SW480 (cell line): ENCODE results near the gene TMEM141.
"Not testable (repeated sequence)": the region's sequence is repeated elsewhere in the genome, so short reads cannot be mapped to it uniquely, and the experiment has no call there.

Experiments used
- DNase-seq: peaks from one replicate; pipeline ENCODE4 v3.0.0-alpha.2; 2016; ENCODE audit warnings: low spot score

TMEM141 gene

DNA sequence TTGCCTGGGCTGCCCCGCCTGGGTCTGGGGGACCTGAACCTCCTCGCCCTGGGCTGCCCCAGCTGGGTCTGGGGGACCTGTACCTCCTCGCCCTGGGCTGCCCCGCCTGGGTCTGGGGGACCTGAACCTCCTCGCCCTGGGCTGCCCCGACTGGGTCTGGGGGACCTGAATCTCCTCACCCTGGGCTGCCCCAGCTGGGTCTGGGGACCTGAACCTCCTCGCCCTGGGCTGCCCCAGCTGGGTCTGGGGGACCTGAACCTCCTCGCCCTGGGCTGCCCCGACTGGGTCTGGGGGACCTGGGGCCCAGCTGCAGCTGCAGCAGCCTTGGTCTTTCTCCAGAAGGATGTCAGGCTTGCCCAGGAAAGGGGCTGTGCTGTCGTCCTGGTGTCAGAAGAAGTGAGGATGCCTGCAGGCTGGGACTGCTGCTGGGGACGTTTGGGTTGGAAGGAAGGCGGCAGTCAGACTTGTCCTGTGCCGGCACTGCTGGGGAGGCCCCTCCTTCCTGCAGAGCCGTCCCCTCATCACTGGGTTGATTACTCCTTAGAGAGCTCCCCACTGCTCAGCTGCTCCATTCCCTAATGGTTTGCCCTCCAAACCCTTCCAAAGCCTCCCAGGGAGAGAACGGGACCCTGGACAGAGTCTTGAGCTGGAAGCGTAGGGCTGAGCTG, 42.4 kb downstream of the TMEM141 start:
- DNase-seq: not testable (repeated sequence)

DNA sequence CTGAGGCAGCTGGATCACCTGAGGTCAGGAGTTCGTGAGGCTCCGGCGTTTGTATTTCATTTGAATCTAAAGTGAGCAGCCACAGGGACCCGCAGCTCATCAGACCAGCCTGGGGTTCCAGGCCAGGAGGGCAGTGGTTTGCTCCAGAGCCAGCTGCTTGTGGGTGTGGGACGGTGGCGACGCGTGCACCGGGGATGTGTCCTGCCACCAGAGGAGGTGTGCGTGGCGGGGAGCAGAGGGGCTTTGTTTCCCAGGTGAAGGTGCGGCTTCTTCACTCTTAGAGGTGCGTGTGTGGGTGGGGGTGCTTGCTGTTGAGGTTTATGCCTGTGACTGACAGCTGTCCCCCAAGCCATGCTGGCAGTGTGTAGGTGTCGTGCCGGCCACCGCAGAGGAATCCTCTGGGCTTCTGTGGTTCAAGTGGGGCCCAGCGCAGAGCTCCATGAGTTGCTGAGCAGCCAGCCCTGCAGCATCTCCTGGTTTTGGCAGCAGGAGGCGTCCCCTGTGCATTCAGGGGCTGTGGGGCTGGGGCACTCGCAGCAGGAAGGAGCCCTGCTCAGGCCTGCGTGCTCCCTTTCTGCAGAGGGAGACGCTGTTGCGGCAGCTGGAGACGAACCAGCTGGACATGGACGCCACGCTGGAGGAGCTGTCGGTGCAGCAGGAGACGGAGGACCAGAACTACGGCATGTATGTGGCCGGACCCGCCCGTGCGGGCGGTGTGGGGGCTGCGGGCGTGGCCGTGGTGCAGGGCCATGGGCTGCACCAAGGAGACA, 44.2 kb downstream of the TMEM141 start:
- DNase-seq: no peak

DNA sequence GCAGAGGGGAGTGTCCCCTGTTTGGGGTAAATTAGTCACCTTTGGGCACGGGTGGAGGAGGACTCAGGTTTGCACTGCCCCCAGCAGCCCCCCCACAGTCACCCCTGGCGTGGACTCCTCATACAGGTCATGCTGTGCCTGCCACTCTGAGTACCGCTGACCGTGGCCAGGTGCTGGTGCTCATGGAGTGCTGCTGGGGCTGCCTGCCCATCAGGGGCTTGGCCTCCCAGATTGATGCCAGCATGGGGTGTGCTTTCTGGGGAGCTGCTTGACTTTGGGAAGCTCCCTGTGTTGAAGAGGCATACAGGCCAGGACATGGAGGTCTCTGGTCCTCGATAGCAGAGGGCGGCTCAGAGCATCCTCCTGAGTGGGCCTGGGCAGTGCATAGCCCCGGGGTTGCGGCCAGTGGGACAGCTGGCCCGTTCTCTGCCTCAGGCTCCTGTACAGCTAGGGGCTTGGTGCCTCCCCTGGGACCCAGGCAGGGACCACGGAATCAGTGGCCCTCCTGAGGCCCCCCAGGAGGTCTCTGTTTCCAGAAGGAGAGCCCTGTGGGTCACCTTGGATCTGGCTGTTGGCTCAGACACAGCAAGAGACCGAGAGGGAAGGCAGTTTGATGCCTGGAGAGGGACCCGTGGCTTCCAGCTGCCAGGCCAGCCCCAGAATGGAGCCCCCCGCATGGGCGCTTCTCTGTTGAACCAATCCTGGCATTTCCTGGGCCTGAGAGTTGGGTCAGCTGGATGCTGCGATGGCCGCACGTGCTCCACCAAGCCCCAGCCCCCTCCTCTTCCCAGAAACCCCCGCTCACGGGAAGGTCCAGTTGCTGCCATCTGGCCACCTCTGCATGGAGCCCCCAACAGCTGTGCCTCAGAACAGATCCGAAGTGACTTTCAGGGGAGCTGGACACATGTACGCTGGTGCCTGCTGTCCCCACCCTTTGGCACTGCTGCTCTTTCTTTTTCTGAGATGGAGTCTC, 45.1 kb downstream of the TMEM141 start:
- no peak for DNase-seq

- no peak for DNase-seq
Observed at GRCh38 chr9:136837146-136837855, 46.2 kb downstream of the TMEM141 start.

- not testable (repeated sequence) for DNase-seq
Observed at GRCh38 chr9:136837856-136838277, 46.7 kb downstream of the TMEM141 start.

GRCh38 chr9:136838314-136839228, 47.4 kb downstream of the TMEM141 start:
- DNase-seq: no peak

DNA sequence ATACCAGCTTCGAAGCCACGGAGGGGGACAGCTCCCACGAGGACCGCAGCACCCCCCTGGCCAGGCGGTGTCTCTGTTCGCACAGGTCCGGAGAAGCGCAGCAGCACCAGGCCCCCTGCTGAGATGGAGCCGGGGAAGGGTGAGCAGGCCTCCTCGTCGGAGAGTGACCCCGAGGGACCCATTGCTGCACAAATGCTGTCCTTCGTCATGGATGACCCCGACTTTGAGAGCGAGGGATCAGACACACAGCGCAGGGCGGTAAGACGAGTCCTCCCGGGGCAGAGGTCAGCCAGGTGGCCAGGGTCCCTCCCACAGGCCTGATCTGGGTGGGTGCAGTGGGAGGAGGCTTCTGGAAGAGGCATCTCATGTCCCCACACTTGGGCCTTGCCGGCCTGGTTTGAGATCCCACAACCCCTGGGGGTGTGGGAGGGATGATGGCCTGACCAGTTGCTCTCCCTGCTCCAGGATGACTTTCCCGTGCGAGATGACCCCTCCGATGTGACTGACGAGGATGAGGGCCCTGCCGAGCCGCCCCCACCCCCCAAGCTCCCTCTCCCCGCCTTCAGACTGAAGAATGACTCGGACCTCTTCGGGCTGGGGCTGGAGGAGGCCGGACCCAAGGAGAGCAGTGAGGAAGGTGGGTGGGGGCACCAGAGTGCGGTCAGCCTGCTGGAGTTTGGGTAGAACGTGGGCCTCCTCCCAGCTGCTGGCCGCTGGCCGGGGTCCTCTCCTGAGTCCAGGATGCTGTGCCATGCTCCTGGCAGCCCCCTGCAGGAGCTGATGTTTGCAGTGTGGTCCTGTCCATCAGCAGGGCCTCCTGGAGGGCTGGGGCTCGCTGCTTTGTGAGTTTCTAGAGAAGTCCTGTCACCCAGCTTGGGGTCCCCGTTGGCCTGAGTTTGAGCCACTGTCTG, 48.3 kb downstream of the TMEM141 start:
- DNase-seq: no peak

DNA sequence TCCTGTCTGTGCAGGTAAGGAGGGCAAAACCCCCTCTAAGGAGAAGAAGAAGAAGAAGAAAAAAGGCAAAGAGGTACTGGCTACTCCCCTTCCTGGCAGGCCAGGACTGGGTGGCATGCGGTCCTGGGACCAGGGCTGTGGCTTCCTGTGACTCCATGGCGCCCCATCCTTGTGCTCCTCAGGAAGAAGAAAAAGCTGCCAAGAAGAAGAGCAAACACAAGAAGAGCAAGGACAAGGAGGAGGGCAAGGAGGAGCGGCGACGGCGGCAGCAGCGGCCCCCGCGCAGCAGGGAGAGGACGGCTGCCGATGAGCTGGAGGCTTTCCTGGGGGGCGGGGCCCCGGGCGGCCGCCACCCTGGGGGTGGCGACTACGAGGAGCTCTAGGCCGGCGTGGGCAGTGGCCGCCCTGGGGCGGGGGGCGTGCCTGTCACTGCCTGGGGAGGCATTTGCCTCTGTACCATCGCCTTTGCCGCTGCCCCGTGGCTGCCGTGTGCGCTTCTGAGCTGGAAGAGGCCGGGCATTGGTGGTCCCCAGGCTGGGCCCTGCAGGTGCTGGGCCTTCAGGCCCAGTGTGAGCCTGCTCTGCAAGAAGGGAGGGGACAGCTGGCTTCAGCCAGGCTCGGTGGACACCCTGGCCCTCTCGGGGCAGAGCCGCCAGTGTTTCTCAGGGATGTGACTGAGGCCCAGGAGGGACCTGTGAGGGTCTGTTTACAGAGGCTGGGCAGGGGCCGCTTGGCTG, 49.2 kb downstream of the TMEM141 start:
- no peak for DNase-seq

DNA sequence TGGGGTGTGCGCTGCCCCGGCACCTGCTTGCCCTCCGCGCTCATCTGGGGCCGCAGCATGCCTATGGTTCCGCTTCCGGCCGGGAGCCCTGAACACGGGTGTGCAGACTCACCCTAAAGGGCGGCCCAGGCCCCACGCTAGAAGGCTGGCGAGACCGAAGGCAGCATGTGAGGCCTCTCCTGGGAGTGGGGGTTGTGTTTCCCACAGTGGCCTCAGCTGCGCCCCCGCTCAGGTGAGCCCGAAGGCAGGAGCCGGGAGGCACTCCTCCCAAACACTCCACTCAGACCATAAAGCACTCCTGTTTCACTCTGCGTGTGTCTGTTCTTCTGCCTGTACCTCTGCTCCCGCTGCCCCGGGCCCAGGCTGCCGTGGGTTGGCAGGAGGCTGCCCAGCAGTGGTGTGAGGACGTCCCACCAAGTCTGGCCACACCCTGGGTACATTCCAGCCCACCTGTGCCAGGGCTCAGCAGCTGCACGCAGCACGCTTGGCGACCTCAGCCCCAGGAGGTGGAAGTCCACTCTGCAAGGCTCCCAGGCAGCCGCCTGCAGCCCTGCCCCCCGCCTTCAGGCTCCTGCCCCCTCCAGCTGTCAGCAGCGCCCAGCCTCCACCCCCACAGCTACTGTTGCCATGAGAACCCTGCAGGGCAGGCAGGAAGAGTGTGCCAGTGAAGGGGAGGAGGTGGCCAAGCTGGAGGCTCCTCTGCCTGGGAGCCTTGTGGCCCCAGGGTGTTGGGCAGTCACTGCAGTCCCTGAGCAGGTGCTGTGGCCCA, 49.9 kb downstream of the TMEM141 start:
- peak; percentile 86 for DNase-seq

DNA sequence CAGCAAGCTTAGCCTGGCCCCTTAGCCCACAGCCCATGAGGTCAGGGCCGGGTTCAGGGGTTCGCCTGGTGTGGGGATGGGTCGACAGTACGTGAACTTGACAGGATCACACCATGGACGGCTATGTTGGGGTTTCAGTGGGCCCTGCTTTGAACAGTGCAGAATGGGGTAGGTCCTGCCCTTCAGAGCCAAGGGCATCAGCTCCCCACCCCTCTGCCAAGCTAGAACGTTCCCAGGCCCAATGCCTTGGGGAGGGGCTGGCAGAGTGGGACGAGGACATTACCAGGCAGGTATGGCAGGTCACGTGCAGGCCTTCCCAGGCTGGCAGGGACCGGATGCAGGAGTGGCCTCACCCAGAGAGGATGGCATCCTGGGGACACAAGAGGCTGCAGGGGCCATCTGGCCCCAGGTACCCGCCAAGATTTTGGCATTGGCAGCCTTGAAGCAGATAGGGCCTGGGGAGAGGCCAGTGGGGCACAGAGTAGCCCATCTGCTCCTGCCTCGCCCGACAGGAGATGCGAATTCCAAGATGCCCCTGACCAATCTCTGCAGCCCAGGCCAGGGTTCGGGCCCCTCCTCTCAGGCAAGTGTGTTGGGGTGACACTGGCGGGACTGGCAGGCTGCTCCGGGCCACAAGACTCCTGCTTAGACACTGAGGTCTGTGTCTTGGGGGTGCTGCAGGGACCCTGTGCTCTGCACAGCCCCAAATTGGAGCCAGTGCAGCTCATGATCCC, 50.7 kb downstream of the TMEM141 start:
- peak; percentile 65 for DNase-seq

GRCh38 chr9:136842380-136842948, 51.3 kb downstream of the TMEM141 start, which contains the start of gene AJM1:
TSS of gene AJM1 (plus strand) at chr9:136842478. CDS start at chr9:136844415, 1,937 bp downstream.
- DNase-seq: peak; percentile 70
